ENCODE measurements around the gene WFDC1.

The WFDC1 gene

DNA sequence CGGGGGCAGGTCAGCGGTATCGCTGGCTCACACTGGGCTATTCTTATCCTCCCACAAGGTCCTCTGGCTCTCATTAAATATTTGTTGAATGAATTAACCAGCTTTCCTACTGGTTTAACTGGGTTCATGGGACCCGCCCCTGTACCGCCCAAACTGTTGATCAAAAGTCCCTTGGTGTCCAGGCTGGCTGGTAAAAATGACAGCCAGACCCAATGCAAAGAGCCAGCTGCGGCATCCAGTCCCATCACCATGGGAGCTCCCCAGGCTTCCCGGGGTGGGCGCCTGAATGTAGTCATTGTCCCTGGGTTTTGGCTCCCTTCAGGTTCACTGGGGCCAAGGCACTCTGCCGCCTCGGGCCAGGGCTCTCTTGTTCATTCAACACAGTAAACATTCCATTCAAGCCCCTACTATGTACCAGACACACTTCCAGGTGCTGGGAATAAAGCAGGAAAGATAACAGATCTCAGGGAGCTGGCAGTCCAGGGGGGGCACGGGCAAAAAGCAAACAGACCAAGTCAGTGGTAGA is 62.0 kb downstream of the WFDC1 start:
- Histone ChIP-seq H3K9me3 (ENCODE audit: control insufficient read depth, low read length) (no peaks in the 10 kb centered on the region), H3K4me1 (no peaks in the 10 kb centered on the region), H3K9ac (no peak overlapping the region), H3K27ac (no peak overlapping the region), H2AFZ (no peak overlapping the region), H3K27me3 (ENCODE audit: control insufficient read depth, insufficient read depth, low read length) (no peaks in the 10 kb centered on the region), H3K79me2 (no peaks in the 10 kb centered on the region), H3K4me2 (ENCODE audit: low read length) (no peak overlapping the region), H3K4me3 (ENCODE audit: low read depth, low read length) (no peak overlapping the region), H3K36me3 (ENCODE audit: control insufficient read depth, insufficient read depth, low read length) (no peaks in the 10 kb centered on the region)
- TF ChIP-seq, protein P1, sequence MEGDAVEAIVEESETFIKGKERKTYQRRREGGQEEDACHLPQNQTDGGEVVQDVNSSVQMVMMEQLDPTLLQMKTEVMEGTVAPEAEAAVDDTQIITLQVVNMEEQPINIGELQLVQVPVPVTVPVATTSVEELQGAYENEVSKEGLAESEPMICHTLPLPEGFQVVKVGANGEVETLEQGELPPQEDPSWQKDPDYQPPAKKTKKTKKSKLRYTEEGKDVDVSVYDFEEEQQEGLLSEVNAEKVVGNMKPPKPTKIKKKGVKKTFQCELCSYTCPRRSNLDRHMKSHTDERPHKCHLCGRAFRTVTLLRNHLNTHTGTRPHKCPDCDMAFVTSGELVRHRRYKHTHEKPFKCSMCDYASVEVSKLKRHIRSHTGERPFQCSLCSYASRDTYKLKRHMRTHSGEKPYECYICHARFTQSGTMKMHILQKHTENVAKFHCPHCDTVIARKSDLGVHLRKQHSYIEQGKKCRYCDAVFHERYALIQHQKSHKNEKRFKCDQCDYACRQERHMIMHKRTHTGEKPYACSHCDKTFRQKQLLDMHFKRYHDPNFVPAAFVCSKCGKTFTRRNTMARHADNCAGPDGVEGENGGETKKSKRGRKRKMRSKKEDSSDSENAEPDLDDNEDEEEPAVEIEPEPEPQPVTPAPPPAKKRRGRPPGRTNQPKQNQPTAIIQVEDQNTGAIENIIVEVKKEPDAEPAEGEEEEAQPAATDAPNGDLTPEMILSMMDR (IDR thresholded peaks at IDR 0.05) = no peak

DNA sequence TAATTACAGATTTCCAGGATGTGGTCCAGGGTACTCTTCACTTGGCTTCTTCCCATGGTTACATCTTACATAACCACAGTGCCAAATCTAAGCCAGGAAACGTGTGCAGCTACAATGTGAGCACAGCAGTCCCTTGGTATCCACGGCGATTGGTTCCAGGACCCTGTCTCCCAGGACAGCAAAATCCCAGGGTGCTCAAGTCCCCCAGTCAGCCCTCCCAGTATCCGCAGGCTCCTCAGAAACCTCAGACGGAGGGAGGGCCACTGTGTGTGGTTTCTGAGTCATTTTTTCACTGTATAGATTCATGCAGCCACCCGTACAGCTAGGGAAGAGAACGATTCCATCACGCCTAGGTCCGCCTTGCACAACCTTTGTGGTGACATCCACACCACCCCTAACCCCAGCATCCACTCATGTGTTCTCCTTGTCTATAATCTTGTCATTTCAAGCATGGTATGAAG is 62.5 kb downstream of the WFDC1 start:
- no peaks in the 10 kb centered on the region for H3K27me3 ChIP-seq (ENCODE audit: control insufficient read depth, insufficient read depth, low read length)
- no peak overlapping the region for H3K4me3 ChIP-seq (ENCODE audit: low read depth, low read length)
- TF ChIP-seq, protein P1 (IDR thresholded peaks at IDR 0.05) = no peak
- no peaks in the 10 kb centered on the region for H3K79me2 ChIP-seq
- no peaks in the 10 kb centered on the region for H3K36me3 ChIP-seq (ENCODE audit: control insufficient read depth, insufficient read depth, low read length)
- no peak overlapping the region for H3K9ac ChIP-seq
- no peaks in the 10 kb centered on the region for H3K4me1 ChIP-seq
- H3K4me2 ChIP-seq (ENCODE audit: low read length) = no peak overlapping the region
- no peaks in the 10 kb centered on the region for H3K9me3 ChIP-seq (ENCODE audit: control insufficient read depth, low read length)
- H2AFZ ChIP-seq = no peak overlapping the region
- no peak overlapping the region for H3K27ac ChIP-seq

DNA sequence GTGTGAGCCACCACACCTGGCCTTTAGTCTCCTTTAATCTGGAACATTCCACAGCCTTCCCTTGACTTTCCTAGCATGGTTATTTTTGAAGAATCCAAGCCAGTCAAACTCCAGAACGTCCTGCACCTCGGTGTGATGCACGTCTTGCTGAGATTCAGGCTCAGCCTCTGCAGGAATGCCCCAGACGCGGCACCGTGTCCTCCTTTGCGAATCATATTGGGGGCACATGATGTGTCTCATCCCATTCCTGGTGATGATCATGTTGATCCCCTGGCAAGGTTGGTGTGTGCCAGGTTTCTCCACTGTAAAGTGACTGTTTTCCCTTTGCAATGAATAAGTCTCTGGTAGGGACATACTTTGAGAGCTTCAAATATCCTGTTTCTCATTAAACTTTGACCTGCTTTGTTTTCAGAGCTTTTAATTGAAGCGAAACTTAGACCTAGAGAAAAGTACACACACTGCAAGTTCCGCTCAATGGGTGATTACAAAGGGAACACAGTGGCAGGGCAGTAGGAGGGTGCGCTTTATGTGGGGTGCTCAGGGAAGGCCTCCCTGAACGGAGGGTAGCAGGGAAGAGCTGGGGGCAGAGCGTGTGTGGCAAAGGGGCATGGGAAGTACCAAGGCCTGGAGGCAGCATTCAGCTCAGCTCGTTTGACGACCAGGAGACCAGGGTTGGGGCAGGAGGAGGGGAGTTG is 64.1 kb downstream of the WFDC1 start:
- Histone ChIP-seq H3K27me3 (ENCODE audit: control insufficient read depth, insufficient read depth, low read length) (no peaks in the 10 kb centered on the region), H2AFZ (no peak overlapping the region), H3K27ac (no peak overlapping the region), H3K79me2 (no peaks in the 10 kb centered on the region), H3K36me3 (ENCODE audit: control insufficient read depth, insufficient read depth, low read length) (no peaks in the 10 kb centered on the region), H3K4me2 (ENCODE audit: low read length) (no peak overlapping the region), H3K9ac (no peak overlapping the region), H3K4me1 (no peaks in the 10 kb centered on the region), H3K9me3 (ENCODE audit: control insufficient read depth, low read length) (no peaks in the 10 kb centered on the region), H3K4me3 (ENCODE audit: low read depth, low read length) (no peak overlapping the region)
- TF ChIP-seq, protein P1 (IDR thresholded peaks at IDR 0.05) = no peak

DNA sequence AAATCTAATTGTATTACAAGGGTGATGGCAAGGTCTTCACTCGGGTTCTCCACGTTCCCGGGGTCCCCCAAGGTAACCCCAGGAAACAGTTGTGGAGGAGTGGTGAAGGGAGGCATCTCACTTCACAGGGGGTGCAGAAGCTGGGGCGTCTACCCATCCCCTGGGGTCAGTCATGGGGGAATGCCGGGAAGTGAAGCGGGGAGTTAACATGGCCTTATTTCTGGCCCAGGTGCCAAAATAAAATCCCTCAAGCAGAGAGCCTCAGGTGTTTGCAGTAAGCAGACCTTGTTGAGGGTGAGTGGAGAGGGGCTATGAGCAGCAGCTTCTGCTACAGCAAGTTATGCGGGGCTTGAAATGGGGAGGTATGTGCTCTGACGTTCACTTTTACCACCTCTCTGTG is 64.6 kb downstream of the WFDC1 start:
- Histone ChIP-seq H3K36me3 (ENCODE audit: control insufficient read depth, insufficient read depth, low read length) (no peaks in the 10 kb centered on the region), H3K27me3 (ENCODE audit: control insufficient read depth, insufficient read depth, low read length) (no peaks in the 10 kb centered on the region), H3K79me2 (no peaks in the 10 kb centered on the region), H3K9me3 (ENCODE audit: control insufficient read depth, low read length) (no peaks in the 10 kb centered on the region), H3K9ac (no peak overlapping the region), H3K4me2 (ENCODE audit: low read length) (no peak overlapping the region), H3K27ac (no peak overlapping the region), H3K4me1 (no peaks in the 10 kb centered on the region), H3K4me3 (ENCODE audit: low read depth, low read length) (no peak overlapping the region), H2AFZ (no peak overlapping the region)
- TF ChIP-seq, protein P1 (IDR thresholded peaks at IDR 0.05) = no peak

DNA sequence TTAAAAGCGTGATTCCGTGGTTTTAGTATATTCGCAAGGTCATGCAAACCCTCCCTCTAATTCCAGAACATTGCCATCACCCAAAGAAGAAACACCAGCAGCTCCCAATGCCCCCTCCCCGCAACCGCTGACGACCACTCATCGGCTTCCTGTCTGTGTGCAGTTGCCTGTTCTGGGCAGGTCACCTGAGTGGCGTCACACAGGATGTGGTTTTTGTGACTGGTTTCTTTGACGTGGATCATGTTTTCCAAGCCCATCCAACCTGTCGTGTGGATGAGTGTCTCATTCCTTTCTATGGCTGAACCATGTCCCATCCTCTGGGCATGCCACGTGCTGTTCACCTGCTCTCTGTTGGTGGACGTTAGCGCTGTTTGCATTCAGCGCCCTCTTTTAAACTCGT is 65.5 kb downstream of the WFDC1 start:
- no peaks in the 10 kb centered on the region for H3K27me3 ChIP-seq (ENCODE audit: control insufficient read depth, insufficient read depth, low read length)
- H3K27ac ChIP-seq = no peak overlapping the region
- no peaks in the 10 kb centered on the region for H3K9me3 ChIP-seq (ENCODE audit: control insufficient read depth, low read length)
- H3K36me3 ChIP-seq (ENCODE audit: control insufficient read depth, insufficient read depth, low read length) = no peaks in the 10 kb centered on the region
- no peaks in the 10 kb centered on the region for H3K79me2 ChIP-seq
- no peak overlapping the region for H3K4me2 ChIP-seq (ENCODE audit: low read length)
- H2AFZ ChIP-seq = no peak overlapping the region
- TF ChIP-seq, protein P1 (IDR thresholded peaks at IDR 0.05) = no peak
- H3K9ac ChIP-seq = no peak overlapping the region
- H3K4me1 ChIP-seq = no peaks in the 10 kb centered on the region
- no peak overlapping the region for H3K4me3 ChIP-seq (ENCODE audit: low read depth, low read length)

All from parathyroid adenoma (tissue), 2 donors.